ENCODE data around the gene PIGM. TPM values are rescaled to one million over a fixed set of nuclear protein-coding genes. Genes with fewer than 3 reads are reported as not detected.

PIGM gene
- total RNA-seq, 4 donors from 2014 or later, result 2.7 to 3.8 (median 2.9) TPM

DNA sequence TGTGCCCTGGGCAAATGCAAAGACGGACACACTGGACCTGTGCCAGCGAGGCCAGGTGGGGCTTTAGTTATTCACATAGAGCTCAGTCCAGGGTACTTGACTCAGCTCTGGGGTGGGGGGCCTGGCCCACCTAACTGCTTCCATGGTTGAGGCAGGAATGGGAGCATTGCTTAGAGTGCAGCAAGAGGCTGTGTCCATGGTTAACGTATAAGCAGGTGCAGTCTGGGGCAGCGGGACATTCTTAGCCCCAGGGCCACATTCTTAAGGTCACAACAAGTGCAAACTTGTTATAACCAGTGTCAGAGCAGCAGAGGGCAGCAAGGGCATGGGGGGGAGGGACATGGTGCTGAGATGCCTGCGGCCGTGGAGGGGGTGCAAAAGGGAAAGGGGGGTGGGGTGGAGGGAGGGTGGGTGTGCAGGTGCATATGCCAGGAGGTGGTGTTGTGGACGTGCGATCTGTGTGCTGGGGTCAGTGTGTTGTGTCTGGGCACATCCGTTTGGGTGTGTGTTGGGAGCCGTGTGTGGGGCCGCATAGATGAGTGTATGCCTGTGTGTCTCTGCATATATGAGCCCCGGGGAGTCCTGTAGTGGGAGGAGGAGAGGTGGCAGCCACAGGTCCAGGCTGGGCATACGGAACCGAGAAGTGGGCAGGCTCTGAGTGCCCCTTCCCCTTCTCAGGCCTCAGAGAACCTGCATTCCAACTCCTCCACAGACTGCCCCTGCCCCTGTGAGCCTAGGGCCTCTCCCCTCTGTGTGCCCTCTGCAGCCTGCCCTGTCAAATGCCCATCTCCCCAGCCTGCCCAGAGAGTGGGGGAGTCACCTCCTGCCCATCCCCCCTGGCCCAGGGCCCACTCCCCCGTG lies 29.8 kb upstream of the PIGM start:
- intact Hi-C loops (cut with DNase I), result no loop called here

DNA sequence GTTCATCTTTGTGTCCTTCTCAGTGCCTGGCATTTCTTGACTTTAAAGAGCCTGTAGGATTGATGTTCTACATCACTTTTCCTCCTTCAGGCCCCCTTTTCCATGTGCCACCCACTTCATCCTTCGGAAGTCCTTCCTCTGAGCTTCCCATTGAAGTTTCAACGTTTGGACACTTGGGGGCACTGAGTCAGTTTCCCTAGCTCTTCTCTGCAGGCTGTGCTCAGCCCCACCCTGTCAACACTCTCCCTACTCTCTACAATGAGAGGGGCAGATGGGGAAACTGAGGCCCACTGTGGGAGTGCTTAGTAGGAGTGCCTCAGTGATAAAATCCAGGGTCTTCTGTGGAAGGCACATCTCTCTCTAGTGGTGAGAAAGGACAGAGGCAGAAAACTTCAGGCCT lies 26.3 kb upstream of the PIGM start:
- peaks cover 0 to 66% (median 0%) of the 10 kb centered on the region in 4 donors for H3K27me3 ChIP-seq
- no peaks in the 10 kb centered on the region for H3K36me3 ChIP-seq
- H3K4me1 ChIP-seq, result peaks cover 0 to 6% (median 0%) of the 10 kb centered on the region in 3 donors
- no peak for DNase-seq
- no peak overlapping the region for H3K4me3 ChIP-seq
- WGBS, 2 donors, result 50% methylated on average over 2 of the region's 2 CpGs
- TF ChIP-seq, protein P1, sequence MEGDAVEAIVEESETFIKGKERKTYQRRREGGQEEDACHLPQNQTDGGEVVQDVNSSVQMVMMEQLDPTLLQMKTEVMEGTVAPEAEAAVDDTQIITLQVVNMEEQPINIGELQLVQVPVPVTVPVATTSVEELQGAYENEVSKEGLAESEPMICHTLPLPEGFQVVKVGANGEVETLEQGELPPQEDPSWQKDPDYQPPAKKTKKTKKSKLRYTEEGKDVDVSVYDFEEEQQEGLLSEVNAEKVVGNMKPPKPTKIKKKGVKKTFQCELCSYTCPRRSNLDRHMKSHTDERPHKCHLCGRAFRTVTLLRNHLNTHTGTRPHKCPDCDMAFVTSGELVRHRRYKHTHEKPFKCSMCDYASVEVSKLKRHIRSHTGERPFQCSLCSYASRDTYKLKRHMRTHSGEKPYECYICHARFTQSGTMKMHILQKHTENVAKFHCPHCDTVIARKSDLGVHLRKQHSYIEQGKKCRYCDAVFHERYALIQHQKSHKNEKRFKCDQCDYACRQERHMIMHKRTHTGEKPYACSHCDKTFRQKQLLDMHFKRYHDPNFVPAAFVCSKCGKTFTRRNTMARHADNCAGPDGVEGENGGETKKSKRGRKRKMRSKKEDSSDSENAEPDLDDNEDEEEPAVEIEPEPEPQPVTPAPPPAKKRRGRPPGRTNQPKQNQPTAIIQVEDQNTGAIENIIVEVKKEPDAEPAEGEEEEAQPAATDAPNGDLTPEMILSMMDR (IDR thresholded peaks at IDR 0.05), result peak in 1 of 6 experiments; percentile 9
- TF ChIP-seq POLR2A (IDR thresholded peaks at IDR 0.05), result no peak
- no peaks in the 10 kb centered on the region for H3K9me3 ChIP-seq
- intact Hi-C loops (cut with DNase I), result no loop called here
- no peak overlapping the region for H3K27ac ChIP-seq

More for the DNA sequence above, 29.8 kb upstream of the PIGM start:
- no peak for DNase-seq
- 20 to 30% methylated on average over 8 to 13 of the region's 15 CpGs for WGBS, 2 donors
- Histone ChIP-seq H3K4me3 (no peak overlapping the region), H3K27me3 (peaks cover 0 to 47% (median 0%) of the 10 kb centered on the region in 4 donors), H3K27ac (no peak overlapping the region), H3K9me3 (no peaks in the 10 kb centered on the region), H3K4me1 (peaks cover 0 to 6% (median 0%) of the 10 kb centered on the region in 3 donors), H3K36me3 (no peaks in the 10 kb centered on the region)
- no peak for TF ChIP-seq POLR2A (IDR thresholded peaks at IDR 0.05)
- TF ChIP-seq, protein P1 (IDR thresholded peaks at IDR 0.05), result no peak

DNA sequence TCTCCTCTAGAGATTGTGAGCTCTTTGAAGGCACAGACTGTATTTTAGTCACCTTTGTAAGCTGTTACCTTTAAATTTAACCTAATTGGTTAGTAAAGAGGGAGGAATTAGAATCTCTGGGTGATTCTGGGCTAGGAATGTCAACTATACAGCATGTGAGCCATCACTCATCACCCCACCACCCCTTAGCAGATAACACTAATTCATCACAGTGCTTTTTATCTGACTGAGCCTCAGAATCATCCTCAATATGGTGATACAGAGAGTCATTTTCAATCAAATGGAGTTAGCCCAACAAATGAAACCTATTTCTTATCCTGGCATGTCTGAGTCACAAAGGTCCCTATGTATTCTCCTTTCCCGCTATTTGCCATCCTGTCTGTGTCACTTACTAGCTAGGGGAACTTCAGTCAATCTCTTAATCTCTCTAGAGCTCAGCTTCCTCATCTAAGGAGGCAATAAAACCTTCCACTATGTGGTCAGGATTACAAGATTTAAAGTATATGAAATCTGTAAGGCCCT lies 24.9 kb upstream of the PIGM start:
- Histone ChIP-seq H3K4me3 (no peak overlapping the region), H3K9me3 (no peaks in the 10 kb centered on the region), H3K4me1 (peaks cover 0 to 6% (median 0%) of the 10 kb centered on the region in 3 donors), H3K36me3 (no peaks in the 10 kb centered on the region), H3K27me3 (peaks cover 0 to 63% (median 0%) of the 10 kb centered on the region in 4 donors), H3K27ac (no peak overlapping the region)
- no peak for DNase-seq
- 63 to 87% methylated on average over 1 of the region's 1 CpG for WGBS, 2 donors
- intact Hi-C loops (cut with DNase I), result no loop called here
- TF ChIP-seq POLR2A (IDR thresholded peaks at IDR 0.05), result no peak
- TF ChIP-seq, protein P1 (IDR thresholded peaks at IDR 0.05), result no peak

DNA sequence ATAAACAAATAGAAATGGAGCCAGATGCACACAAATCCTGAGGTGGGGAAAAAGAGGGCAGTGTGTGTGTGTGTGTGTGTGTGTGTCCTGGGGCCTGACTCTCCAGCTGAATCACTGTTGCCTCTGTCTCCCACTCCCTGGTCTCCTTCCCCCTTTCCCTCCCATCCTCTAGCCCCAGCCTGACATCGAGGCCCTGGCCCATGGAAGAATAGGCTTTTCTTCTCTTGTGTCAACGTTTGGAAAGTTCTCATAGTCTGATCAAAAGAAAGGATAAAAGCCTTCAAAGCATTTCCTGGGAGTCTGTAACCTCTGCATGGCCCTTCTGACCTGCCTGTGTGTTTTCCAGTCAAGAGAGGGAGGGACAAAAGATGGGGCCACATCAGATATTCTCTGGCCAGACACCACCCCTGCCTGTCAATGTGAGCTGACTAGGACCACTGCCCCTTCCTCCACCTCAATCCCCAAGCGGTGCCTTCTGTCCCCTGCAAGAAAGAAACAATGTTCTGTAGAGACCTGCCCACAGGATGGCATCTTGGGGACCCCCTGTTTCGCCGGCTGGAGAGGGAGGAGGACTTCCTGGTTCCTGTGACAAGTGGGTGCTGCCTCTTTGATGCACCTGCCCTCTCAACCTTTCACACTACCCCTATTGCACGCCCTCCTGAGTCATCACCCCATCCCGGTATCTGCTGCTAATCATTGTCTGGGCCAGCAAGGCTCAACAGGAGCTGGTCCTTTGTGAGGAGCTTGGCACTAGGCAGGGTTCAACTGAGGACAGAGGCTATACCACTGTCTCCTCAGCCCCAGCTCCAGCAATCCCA lies 22.0 kb upstream of the PIGM start:
- Histone ChIP-seq H3K27ac (no peak overlapping the region), H3K4me3 (no peak overlapping the region), H3K9me3 (no peaks in the 10 kb centered on the region), H3K36me3 (no peaks in the 10 kb centered on the region), H3K4me1 (no peaks in the 10 kb centered on the region), H3K27me3 (peaks cover 0 to 40% (median 0%) of the 10 kb centered on the region in 4 donors)
- no peak for DNase-seq
- TF ChIP-seq POLR2A (IDR thresholded peaks at IDR 0.05), result no peak
- TF ChIP-seq, protein P1 (IDR thresholded peaks at IDR 0.05), result no peak
- WGBS, 2 donors, result 22 to 55% methylated on average over 1 to 2 of the region's 7 CpGs
- intact Hi-C loops (cut with DNase I), result no loop called here
